Panc1 (cell line): ENCODE results near the gene ZDHHC11B.
"Not testable (repeated sequence)": the region's sequence is repeated elsewhere in the genome, so short reads cannot be mapped to it uniquely, and the experiment has no call there.

Source experiments
- CTCF ChIP-seq: fragments of 450-650 bp; IDR thresholded peaks from 2 replicates; pipeline ENCODE4 v1.5.1; 2017; ENCODE audit warnings: mild to moderate bottlenecking
- POLR2AphosphoS5 ChIP-seq: IDR thresholded peaks from 2 replicates; pipeline ENCODE4 v1.6.1; 2012; ENCODE audit warnings: mild to moderate bottlenecking, low read depth, low read length, moderate library complexity
- REST ChIP-seq, 2 experiments: IDR thresholded peaks; 2 replicates each; pipeline ENCODE4 v1.6.1; 2011 to 2012; ENCODE audit warnings: low read depth in 2 of 2, control low read depth in 1 of 2, low read length in 1 of 2, mild to moderate bottlenecking in 1 of 2, moderate library complexity in 1 of 2; ENCODE audit not compliant: insufficient read depth in 1 of 2
- SIN3A ChIP-seq: IDR thresholded peaks from 2 replicates; pipeline ENCODE4 v1.6.1; 2012; ENCODE audit warnings: low read depth, mild to moderate bottlenecking, low read length, moderate library complexity, borderline replicate concordance; ENCODE audit not compliant: insufficient read depth
- TCF7L2 ChIP-seq: IDR thresholded peaks from 2 replicates; pipeline ENCODE4 v1.6.1; 2011; ENCODE audit warnings: mild to moderate bottlenecking, low read depth, low read length, inconsistent platforms

DNA sequence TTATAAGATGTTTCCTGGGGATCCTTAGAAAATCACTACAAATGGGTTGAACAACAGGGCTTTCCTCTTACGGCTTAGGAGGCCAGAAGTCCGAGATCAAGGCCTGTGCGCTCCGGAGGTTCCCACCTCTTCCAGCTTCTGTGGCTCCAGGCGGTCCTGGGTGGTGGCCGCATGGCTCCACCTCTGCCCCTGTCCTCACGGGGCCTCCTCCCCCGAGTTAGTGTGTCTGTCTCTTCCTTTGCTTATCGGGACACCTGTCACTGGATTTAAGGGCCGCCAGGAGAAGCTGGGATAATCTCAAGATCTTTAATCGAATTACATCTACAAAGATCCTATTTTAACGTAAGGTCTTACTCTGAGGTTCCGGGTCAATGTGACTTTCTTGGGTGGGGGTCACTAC lies 89.1 kb downstream of the ZDHHC11B start:
- not testable (repeated sequence) for TF ChIP-seq CTCF; SIN3A; POLR2AphosphoS5; TCF7L2; REST (IDR thresholded peaks at IDR 0.05; ENCODE audit: insufficient read depth in 1 of 2, low read depth in 2 of 2, low read length in 1 of 2)
